Hematopoietic multipotent progenitor cell treated with erythropoietin and hydrocortisone succinate and interleukin-3 and kit ligand, for 8 days (in vitro differentiated cells): Measurements from ENCODE around the gene PTH1R.
"Not testable (repeated sequence)": the region's sequence is repeated elsewhere in the genome, so short reads cannot be mapped to it uniquely, and the experiment has no call there.

Source experiments
- DNase-seq: peaks from one replicate; pipeline ENCODE4 v3.0.0-alpha.2; 2015

Gene PTH1R

DNA sequence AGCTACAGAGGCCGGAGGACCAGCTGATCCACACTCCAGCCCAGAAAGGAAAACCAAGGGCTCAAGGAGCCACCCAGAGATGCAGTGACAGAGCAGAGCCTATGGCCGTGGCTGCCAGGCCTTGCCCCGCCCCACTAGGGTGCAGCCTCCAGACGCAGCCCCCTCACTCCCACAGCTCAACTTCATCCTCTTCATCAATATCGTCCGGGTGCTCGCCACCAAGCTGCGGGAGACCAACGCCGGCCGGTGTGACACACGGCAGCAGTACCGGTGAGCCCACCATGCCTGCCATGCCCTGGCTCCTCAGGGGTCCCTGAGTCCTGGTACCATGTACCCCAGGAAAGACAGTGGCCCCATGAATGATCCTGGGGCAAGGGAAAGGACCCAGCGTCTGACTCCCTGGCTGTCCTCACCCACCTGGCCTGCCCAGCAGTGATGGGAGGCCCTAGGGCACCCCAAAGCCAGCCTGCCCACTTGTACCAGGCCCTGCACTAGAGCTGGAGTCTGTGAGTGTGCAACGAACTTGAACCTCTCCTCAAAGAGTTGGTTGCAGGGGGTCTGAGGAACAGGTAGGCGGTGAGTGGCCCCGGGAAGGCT is 24.2 kb downstream of the PTH1R start:
- DNase-seq: no peak

DNA sequence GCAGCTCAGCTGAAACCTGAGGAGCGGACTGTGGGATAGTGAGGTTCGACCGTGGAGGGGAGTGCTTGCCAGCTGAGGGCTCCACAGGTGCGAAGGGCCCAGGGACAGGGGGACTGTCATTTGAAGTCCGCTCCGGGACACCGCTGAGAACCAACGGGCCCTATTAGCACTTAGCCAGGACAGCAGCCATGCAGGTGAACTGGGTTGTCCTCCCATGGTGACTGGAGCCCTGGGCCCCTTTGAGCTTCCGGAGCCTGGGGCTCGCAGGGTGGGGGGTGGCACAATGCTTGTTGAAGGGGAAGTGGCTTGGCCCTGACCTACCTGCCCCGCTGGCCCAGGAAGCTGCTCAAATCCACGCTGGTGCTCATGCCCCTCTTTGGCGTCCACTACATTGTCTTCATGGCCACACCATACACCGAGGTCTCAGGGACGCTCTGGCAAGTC is 24.7 kb downstream of the PTH1R start:
- DNase-seq: no peak

DNA sequence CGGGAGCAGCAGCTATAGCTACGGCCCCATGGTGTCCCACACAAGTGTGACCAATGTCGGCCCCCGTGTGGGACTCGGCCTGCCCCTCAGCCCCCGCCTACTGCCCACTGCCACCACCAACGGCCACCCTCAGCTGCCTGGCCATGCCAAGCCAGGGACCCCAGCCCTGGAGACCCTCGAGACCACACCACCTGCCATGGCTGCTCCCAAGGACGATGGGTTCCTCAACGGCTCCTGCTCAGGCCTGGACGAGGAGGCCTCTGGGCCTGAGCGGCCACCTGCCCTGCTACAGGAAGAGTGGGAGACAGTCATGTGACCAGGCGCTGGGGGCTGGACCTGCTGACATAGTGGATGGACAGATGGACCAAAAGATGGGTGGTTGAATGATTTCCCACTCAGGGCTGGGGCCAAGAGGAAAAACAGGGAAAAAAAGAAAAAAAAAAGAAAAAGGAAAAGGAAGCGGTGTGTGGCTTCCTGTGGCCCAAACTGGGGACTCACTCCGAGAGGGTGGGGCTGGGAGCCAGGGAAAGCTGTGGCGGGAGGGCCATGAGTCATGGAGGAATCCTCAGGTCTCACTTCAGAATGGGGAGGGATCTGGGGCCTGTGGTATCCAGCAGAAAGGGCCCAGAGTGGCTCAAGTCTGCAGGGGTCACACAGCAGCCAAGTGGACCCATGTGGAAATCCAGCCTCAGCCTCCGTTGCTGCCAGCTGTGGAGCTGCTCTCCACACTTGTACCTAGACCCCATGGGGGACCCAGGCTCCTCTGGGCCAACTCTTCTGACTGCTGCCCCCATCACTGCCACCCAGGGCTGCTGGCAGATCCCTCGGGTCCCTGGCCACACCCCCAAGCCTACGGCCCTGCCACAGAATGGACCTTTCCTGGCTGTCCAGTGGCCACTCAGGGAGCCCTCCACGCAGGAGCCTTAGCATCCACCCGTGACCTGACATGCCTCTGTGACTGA is 26.1 kb downstream of the PTH1R start:
- DNase-seq: no peak

DNA sequence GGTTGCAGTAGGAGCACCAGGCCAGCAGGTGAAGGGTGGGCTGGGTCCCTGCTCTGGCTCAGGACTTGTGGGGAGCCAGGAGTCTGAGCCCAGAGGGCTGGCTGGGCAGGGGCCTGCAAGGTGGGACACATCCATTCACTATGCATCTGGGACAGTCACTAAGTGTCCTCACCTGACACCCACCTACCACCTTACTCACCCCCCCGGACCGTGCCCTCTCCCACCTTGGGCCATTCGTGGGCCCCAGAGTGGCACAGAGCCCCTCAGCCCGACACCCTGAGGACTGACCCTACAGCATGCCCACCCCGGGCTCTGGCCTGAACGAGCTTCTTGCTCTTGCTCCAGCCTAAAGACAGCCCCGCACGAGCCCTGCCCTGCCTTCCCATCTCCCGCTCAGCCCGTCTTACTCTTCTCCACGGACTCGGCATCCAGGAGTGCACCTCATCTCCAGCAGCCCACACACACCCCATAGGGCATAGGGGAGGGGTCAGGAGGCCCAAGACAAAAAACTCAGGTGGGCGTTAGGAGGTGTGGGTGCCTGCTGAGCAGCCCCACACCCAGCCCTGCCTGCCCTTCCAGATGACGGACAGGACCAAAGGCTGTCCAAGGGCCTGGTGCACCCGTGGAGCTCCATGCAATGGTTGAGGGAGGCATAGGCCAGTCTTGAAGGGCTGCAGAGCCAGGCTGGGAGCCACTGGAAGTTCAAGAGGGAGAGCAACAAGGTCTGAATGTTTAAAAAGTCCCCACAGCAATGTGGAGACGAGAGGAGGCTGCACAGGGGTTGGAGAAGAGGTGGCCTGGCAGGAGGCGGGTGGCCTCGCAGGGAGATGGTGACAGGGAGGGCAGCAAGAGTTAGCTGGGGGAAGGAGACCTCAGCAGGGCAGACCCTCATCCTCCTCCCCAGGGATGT is 27.0 kb downstream of the PTH1R start:
- no peak for DNase-seq

DNA sequence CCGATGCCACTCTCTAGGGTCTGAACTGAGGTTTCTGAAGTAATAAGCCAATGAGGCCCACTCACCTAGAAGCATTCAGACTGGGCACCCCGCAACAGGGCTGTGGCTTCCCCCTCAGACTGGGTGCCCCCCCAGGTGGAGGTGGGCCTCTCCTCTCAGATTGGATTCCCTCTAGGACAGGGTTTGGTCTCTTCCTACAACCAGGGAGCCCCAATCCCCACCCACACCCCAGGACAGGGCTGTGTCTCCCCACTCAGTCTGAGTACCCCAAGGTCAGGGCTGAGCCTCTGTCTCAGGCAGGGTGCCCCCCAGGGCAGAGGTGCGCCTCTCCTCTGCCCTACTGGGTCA is 27.7 kb downstream of the PTH1R start:
- no peak for DNase-seq

DNA sequence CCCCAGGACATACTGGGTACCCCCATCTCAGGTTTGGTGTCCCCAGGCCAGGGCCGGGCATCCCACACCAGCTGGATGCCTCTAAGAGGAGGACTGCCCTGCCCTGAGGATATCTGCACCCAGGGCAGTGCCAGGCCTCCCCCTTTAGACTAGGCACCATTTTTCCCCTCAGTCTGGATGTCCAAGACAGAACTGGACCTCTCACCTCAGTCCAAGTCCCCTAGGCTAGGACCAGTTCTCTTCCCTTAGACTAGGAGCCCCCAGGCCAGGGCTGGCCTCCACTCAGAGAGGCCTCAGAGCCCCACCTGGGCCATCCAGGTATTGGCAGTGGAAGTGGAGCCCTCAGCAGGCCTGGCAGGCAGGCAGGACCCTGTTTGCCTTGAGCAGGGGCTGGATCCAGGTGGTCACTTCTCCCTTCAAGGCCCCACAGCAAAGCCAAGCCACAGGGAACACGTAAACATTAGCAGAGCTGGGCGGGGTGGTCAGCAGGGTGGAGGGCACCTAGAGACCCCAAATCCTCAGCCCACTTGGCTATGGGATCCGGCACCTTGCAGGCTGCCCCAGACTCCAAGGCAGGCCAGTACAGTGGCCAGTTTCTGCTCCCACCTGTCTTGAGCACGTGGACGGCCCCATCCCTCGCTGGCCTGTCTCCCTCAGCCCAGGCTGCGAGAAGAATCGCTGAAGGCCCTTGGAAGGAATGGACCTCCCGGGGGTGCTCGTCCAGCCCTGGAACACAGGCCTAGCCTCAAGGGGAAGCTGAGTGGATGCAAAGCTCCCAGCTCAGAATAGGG is 28.3 kb downstream of the PTH1R start:
- DNase-seq: no peak

DNA sequence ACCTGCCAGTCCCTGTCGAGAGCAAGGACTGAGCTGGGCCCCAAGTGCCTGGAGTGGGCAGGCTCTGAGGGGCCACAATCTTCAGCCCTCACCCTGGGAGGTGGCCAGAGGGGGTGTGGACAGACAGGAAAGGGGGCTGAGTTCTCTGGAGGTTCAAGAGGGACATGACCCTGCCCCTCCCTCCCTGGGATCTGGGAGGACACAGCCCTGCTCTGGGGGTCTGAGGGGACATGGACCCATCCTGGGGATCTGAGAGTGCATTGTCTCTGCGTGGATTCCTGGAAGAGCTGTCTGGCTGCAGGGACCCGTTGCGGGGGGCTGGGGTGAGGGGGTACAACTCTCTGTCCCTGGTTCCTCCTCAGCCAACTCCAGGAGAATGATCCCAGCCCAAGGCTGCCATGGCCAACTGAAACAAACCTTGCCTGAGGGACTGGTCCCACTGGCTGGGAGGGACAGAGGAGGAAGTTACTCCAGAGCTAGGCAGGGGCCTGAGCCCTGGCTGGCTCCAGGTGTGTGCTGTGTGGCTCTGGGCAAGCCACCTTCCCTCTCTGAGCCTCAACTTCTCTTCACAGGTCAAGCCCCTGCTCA is 29.0 kb downstream of the PTH1R start:
- DNase-seq: no peak

DNA sequence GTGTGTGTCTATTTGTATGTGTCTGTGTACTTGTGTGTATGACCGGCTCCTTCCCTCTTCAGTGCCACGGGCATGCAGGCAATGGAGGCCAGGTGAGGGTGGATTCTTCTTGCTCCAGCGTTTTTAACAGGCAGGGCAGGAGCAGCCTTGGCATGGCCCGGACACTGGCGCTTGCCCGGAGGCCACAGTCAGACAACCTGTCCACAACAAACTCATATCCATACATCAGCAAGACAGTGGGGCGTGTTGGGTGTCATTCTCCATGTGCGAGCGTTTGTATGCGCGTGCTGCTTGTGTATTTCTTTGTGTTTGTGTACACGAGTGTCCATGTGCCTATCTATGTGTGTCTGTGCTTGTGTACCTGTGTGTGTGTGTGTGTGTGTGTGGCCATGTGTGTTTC is 29.8 kb downstream of the PTH1R start:
- DNase-seq: no peak

DNA sequence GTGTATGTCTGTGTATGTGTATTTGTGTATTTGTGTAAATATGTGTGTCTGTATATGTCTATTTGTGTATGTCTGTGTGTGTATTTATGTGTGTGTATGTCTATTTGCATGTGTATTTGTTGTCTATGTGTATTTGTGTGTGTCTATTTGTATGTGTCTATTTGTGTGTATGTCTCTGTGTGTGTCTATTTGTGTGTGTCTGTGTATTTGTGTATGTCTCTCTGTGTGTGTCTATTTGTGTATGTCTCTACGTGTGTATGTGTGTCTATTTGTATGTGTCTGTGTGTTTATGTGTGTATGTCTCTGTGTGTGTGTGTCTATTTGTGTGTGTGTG is 30.4 kb downstream of the PTH1R start:
- no peak for DNase-seq

DNA sequence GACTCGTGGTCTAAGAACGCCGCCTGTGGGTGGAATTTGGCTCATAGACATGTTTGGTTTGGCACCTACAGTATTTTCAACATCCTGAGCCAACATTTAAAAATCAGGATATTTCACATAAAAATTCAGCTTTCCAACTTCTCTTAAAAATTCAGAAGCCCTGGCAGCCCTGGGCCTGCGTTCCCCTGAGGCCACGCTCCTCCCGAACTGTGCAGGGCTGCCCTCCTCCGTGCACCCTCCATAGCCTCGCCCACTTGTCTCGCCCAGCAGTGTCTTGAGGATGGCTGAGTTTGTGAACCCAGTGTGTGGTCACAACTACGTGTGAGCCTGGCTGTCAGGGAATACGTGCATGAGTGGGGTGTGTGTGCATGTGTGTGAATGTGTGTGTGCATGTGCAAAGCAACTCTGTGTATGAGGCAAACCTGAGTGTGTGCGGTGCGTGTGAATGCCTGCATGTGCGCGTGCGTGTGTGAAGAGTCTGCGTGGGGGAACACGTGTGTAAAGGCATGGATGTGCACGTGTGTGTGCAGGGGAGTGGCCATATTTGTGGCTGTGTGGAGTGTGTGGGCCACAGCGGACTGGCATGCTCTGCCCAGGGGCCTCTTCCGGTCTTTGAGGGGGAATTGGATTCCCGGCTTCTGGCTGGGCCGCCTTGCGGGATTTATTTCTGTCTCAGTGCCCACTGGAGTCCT is 30.9 kb downstream of the PTH1R start:
- no peak for DNase-seq

DNA sequence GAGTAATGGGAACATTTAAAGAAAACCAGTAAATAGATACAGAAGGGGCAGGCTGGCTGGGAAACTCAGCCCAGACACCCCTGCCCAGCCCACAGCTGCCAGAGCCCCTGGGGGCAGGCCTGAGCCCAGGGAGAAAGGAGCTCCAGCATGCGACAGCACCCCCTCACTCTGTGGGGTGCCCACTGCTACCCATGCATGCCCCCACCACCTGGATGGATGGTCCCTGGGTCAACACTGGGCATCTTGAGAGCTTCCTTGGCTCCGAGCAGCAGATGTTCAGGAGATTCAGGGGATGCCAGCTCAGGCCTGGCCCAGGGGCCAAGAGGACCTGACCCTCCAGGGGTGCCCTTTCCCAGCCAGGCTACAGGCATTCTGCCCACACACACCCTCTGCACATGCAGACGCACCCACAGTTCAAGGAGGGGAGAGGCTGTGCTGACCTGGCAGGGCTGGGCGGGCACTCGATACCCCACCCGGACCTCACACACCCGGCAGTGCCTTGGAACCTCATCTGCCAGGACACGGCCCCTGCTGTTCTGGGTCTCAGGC is 31.5 kb downstream of the PTH1R start:
- no peak for DNase-seq

DNA sequence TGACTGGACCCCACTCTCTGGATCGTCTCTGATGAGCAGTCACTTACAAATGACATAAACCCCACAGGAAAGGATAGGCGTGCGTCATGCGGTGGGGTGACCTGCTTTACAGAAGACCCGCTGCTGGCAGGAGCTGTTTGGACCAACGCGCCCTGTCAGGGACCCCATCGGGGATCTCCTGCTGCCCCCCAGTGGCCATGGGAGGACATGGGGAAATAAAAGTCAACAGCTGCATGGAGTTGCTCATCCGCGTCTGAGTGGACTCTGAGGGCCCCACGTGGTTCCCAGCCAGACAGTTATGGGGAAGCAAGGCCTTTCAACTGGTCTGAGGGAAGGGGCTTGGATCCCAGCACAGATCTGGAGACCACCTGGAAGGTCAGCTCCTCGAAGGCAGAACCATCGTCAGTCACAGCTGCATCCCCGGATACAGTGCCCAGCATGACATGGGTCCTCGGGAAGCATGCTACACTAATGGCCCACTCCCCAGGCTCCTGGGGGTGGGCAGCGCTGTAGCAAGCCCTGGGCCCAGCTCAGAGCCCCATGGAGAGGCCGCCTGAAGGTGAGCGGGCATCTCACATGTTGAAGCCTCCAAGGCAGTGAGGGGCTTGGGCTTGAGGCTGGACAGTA is 32.1 kb downstream of the PTH1R start:
- DNase-seq: peak; percentile 83

DNA sequence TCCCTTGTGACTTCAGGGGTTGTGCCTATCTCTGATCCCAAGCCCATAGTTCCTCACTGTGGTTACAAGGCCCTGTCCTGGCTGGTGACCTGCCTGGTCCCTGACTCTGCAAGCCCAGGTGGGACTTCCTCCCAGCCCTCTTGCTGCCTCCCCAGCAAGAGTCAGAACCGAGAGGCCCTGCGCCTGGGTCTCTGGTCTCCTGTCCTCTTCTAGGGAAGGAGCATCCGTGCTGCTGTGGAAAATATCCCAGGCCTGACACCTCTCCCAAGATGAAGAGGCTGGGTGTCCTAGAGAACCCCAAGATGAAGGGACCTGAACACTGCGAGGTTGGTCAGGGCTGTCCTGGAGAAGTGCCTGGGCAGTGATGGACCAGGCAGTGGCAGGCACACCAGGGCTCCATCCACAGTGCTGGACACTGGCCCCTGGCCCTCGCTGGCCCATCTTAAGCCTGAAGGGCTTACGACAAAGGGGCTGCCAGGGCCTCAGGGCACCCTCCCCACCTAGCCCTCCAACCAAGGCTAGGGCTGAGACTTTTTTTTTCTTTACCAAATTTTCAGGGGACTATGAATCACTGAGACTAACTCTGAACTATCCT is 32.7 kb downstream of the PTH1R start:
- DNase-seq: no peak

DNA sequence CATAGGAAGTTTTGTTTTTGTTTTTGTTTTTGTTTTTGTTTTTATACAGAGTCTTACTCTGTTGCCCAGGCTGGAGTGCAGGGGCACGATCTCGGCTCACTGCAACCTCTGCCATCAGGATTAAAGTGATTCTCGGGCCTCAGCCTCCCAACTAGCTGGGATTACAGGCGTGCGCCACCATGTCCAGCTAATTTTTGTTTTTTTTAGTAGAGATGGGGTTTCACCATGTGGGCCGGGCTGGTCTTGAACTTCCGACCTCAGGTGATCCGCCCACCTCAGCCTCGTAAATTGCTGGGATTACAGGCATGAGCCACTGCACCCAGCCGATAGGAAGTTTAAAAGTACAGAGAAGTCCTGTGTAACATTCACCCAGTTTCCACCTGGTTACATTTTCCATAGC is 33.4 kb downstream of the PTH1R start:
- DNase-seq: not testable (repeated sequence)

DNA sequence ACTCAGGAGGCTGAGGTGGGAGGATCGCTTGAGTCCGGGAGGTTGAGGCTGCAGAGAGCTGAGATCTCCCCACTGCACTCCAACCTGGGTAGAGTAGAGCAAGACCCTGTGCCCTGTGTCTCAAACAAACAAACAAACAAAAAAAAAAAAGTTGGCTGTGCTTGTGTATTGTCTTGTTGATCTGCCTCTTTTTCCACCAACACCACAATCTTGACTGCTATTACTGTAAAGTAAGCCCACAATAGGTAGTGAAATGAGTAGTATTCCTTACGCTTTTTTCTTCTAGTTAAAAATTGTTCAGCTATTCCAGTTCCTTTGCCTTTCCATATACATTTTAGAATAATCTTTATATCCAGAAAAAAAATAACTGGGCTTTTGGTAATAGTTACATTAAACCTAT is 35.5 kb downstream of the PTH1R start:
- no peak for DNase-seq

DNA sequence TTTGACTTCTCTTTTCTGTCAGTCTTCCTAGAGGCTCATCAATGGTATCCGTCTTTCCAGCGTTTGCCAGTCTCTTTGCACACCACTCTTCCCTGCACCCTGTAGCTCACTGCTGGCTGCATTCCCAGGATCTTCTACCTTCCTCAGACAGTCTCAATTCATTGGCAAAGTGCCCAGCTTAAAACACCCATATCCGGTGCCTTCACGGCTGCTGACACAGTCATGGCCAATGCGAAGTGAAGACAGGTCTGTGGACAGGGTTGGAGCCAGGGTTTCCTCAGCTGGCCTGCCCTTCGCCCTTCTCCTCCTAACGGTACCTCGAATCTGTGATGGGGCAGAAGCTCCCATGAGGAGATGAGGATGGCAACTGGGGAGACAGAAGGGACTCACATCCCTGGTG is 36.1 kb downstream of the PTH1R start:
- DNase-seq: peak; percentile 25

DNA sequence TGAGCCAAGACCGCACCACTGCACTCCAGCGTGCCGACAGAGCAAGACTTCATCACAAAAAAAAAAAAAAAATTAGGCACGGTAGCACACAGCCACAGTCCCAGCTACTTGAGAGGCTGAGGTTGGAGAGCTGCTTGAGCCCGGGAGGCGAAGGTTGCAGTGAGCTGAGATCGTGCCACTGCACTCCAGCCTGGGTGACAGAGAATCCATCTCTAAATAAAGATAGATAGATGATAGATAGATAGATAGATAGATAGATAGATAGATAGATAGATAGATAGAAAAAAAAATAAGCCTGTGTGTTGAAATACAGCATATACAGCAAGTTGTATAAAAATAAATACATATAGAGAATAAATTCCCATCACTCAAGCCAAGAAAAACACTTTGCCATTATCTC is 37.3 kb downstream of the PTH1R start:
- no peak for DNase-seq

DNA sequence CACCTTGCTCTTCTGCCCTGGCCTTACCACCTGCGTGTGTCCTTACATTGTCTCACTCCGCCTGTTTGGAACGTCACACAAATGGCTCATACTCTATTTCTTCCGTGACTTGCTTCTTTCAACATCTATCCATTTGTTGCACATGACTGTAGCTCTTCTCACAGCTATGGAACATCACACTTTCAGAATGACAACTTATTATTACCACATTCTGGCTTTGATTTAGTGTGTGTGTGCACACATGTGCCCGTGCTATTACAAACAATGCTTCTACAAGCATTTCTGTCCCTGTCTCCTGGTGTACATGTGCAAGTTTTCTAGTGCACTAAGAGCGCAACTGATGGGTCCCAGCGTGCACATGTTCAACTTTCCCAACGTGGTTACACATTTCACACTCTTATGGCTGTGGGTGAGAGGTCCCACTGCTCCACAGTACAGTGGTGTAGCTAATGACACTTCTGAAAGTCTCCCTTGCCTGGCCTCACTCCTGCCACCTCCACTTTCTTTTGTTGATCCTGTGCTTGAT is 37.8 kb downstream of the PTH1R start:
- DNase-seq: no peak

DNA sequence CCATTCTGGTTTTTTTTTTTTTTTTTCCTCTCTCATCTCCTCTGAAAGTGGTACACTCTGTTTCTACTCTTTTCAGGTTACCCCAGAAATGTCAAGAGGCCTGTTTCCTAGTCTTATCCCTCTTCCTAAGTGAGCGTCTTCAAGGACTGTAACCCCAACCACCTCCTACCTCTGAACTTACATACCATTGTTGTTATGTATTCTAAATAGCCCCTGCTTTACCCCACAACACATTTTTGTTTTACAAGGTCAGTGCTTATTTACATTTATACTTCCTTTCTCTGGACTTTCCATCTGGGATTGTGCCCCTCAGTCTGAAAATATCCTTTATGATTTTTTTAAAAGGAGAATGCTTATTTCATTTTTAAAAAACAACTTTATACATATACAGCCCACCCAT is 38.8 kb downstream of the PTH1R start:
- DNase-seq: no peak

DNA sequence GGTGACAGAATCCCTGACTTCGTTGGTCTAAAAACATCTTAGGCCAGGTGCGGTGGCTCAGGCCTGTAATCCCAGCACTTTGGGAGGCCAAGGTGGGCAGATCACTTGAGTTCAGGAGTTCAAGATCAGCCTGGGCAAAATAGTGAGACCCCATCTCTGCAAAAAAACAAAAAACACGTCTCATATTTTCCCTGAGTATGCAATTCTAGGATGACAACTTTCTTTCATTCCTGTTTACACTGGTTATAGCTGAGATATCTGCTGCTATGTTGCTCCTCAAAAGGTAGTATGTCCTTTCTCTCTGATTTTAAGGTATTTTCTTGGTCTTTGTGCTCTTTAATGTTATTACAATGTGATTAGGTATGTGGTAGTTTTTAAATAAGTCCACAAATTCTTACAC is 39.3 kb downstream of the PTH1R start:
- DNase-seq: no peak
